ENCODE measurements around the gene NUS1.
"Not testable (repeated sequence)": the region's sequence is repeated elsewhere in the genome, so short reads cannot be mapped to it uniquely, and the experiment has no call there.

The NUS1 gene

GRCh38 chr6:117674991-117675657 is at the start of gene NUS1:
Gene NUS1 (plus strand): TSS chr6:117675469. CDS start chr6:117675671, 202 bp downstream.
- DNase-seq, result peak; percentile 97

GRCh38 chr6:117627533-117627932 is 47.7 kb upstream of the NUS1 start:
- DNase-seq, result no peak

- no peak for DNase-seq
These were observed 46.1 kb upstream of the NUS1 start for GRCh38 chr6:117629119-117629660.

- DNase-seq, result no peak
These were observed 37.5 kb upstream of the NUS1 start for GRCh38 chr6:117637770-117638169.

GRCh38 chr6:117642976-117643375 is 32.3 kb upstream of the NUS1 start:
- no peak for DNase-seq

GRCh38 chr6:117651984-117652383 is 23.3 kb upstream of the NUS1 start:
- not testable (repeated sequence) for DNase-seq

GRCh38 chr6:117653949-117654348 is 21.3 kb upstream of the NUS1 start:
- DNase-seq, result no peak

GRCh38 chr6:117655380-117655779 is 19.9 kb upstream of the NUS1 start:
- no peak for DNase-seq

- DNase-seq, result no peak
These were observed 8.4 kb upstream of the NUS1 start for GRCh38 chr6:117666881-117667280.

GRCh38 chr6:117668736-117669135 is 6.5 kb upstream of the NUS1 start:
- no peak for DNase-seq

GRCh38 chr6:117674503-117674902 is 766 bp upstream of the NUS1 start:
- DNase-seq, result no peak

GRCh38 chr6:117675658-117676301 is 511 bp downstream of the NUS1 start:
- not testable (repeated sequence) for DNase-seq

GRCh38 chr6:117676577-117677218 is 1.4 kb downstream of the NUS1 start:
- DNase-seq, result no peak

- no peak for DNase-seq
These were observed 2.4 kb downstream of the NUS1 start for GRCh38 chr6:117677553-117678141.

- DNase-seq, result no peak
These were observed 6.0 kb downstream of the NUS1 start for GRCh38 chr6:117681162-117681741.

- DNase-seq, result no peak
These were observed 9.5 kb downstream of the NUS1 start for GRCh38 chr6:117684749-117685148.

GRCh38 chr6:117685359-117685758 is 10.1 kb downstream of the NUS1 start:
- DNase-seq, result no peak

GRCh38 chr6:117687021-117687648 is 11.9 kb downstream of the NUS1 start:
- no peak for DNase-seq

- not testable (repeated sequence) for DNase-seq
These were observed 14.3 kb downstream of the NUS1 start for GRCh38 chr6:117689584-117689983.

- no peak for DNase-seq
These were observed 31.2 kb downstream of the NUS1 start for GRCh38 chr6:117706504-117706903.

- DNase-seq, result not testable (repeated sequence)
These were observed 31.8 kb downstream of the NUS1 start for GRCh38 chr6:117706936-117707509.

GRCh38 chr6:117711369-117711768 is 36.1 kb downstream of the NUS1 start:
- no peak for DNase-seq
